H9 (cell line): ENCODE measurements around the gene ANKS1B. TPM values are rescaled to one million over a fixed set of nuclear protein-coding genes. Genes with fewer than 3 reads are reported as not detected.
A peak's percentile ranks its signal among the peaks of the same experiment; 100 is the strongest.

Source experiments
- DNase-seq: peaks from one replicate; pipeline ENCODE4 v3.0.0-alpha.2; 2017
- H2AFZ ChIP-seq: one replicate; pipeline ENCODE4 v1.6.1; 2013; ENCODE audit warnings: mild to moderate bottlenecking, low read length, control low read depth, moderate library complexity
- H2AK5ac ChIP-seq: 2 replicates; pipeline ENCODE4 v1.6.1; 2013; ENCODE audit warnings: low read length, control low read depth, mixed read lengths; ENCODE audit not compliant: insufficient read length
- H2BK120ac ChIP-seq: one replicate; pipeline ENCODE4 v1.6.1; 2013; ENCODE audit warnings: low read depth, mild to moderate bottlenecking, low read length, control low read depth, inconsistent platforms; ENCODE audit not compliant: poor library complexity, severe bottlenecking
- H2BK12ac ChIP-seq: 2 replicates; pipeline ENCODE4 v1.6.1; 2013; ENCODE audit warnings: low read length, control low read depth, mixed read lengths, low read depth; ENCODE audit not compliant: insufficient read length
- H2BK15ac ChIP-seq: 2 replicates; pipeline ENCODE4 v1.6.1; 2013; ENCODE audit warnings: low read depth, low read length, control low read depth
- H2BK20ac ChIP-seq: one replicate; pipeline ENCODE4 v1.6.1; 2013; ENCODE audit warnings: low read depth, mild to moderate bottlenecking, low read length, control low read depth, inconsistent platforms; ENCODE audit not compliant: poor library complexity, severe bottlenecking
- H2BK5ac ChIP-seq: 2 replicates; pipeline ENCODE4 v1.6.1; 2013; ENCODE audit warnings: low read length, control low read depth, mixed read lengths; ENCODE audit not compliant: insufficient read length
- H3K14ac ChIP-seq: 2 replicates; pipeline ENCODE4 v1.6.1; 2013; ENCODE audit warnings: low read length, control low read depth; ENCODE audit not compliant: insufficient read depth
- H3K18ac ChIP-seq: 2 replicates; pipeline ENCODE4 v1.6.1; 2013; ENCODE audit warnings: low read depth, mild to moderate bottlenecking, mixed read lengths, low read length, control low read depth; ENCODE audit not compliant: insufficient read length
- H3K23ac ChIP-seq: 2 replicates; pipeline ENCODE4 v1.6.1; 2013; ENCODE audit warnings: low read length, control low read depth, mixed read lengths, low read depth; ENCODE audit not compliant: insufficient read length
- H3K23me2 ChIP-seq: 2 replicates; pipeline ENCODE4 v1.6.1; 2013; ENCODE audit warnings: low read depth, mild to moderate bottlenecking, mixed read lengths, low read length, control low read depth; ENCODE audit not compliant: insufficient read length, poor library complexity, severe bottlenecking
- H3K27ac ChIP-seq: 2 replicates; pipeline ENCODE4 v1.5.1; 2013; ENCODE audit warnings: low read length, control low read depth, mixed read lengths, low read depth; ENCODE audit not compliant: insufficient read length
- H3K27me3 ChIP-seq: 2 replicates; pipeline ENCODE4 v1.6.1; 2013; ENCODE audit warnings: low read length, control low read depth, inconsistent platforms; ENCODE audit not compliant: insufficient read depth
- H3K4ac ChIP-seq: 2 replicates; pipeline ENCODE4 v1.6.1; 2013; ENCODE audit warnings: low read depth, mild to moderate bottlenecking, control low read depth, inconsistent platforms, low read length, moderate library complexity
- H3K4me1 ChIP-seq: 2 replicates; pipeline ENCODE4 v1.6.1; 2013; ENCODE audit warnings: low read length, control low read depth, inconsistent platforms; ENCODE audit not compliant: insufficient read depth
- H3K4me2 ChIP-seq: 2 replicates; pipeline ENCODE4 v1.6.1; 2013; ENCODE audit warnings: low read length, control low read depth, mixed read lengths; ENCODE audit not compliant: insufficient read length, insufficient read depth
- H3K56ac ChIP-seq: 2 replicates; pipeline ENCODE4 v1.6.1; 2013; ENCODE audit warnings: low read depth, mild to moderate bottlenecking, mixed read lengths, low read length, control low read depth; ENCODE audit not compliant: insufficient read length
- H3K79me1 ChIP-seq: 2 replicates; pipeline ENCODE4 v1.6.1; 2013; ENCODE audit warnings: low read depth, mild to moderate bottlenecking, moderate library complexity, low read length, control low read depth, inconsistent platforms; ENCODE audit not compliant: insufficient read depth, poor library complexity, severe bottlenecking
- H3K79me2 ChIP-seq: 2 replicates; pipeline ENCODE4 v1.6.1; 2013; ENCODE audit warnings: low read length, control low read depth, inconsistent platforms; ENCODE audit not compliant: insufficient read depth
- H3K9ac ChIP-seq: 2 replicates; pipeline ENCODE4 v1.6.1; 2013; ENCODE audit warnings: low read length, control low read depth, mixed read lengths; ENCODE audit not compliant: insufficient read length; ENCODE audit errors: extremely low read depth
- H3K9me3 ChIP-seq: one replicate; pipeline ENCODE4 v1.6.1; 2013; ENCODE audit warnings: low read depth, low read length, inconsistent platforms; ENCODE audit not compliant: control insufficient read depth
- H3T11ph ChIP-seq: one replicate; pipeline ENCODE4 v1.6.1; 2013; ENCODE audit warnings: mild to moderate bottlenecking, low read length, control low read depth, inconsistent platforms
- H4K20me1 ChIP-seq: one replicate; pipeline ENCODE4 v1.6.1; 2013; ENCODE audit not compliant: control insufficient read depth, insufficient read length, insufficient read depth
- H4K5ac ChIP-seq: 2 replicates; pipeline ENCODE4 v1.6.1; 2013; ENCODE audit warnings: low read depth, mild to moderate bottlenecking, mixed read lengths, low read length, control low read depth; ENCODE audit not compliant: insufficient read length
- H4K8ac ChIP-seq: replicated peaks from 2 replicates; pipeline ENCODE4 v1.6.1; 2013; ENCODE audit warnings: low read length, control low read depth, mixed read lengths, low read depth; ENCODE audit not compliant: insufficient read length
- H4K91ac ChIP-seq: 2 replicates; pipeline ENCODE4 v1.6.1; 2013; ENCODE audit warnings: low read depth, mild to moderate bottlenecking, moderate library complexity, mixed read lengths, low read length, control low read depth; ENCODE audit not compliant: insufficient read length
- H3K27ac Mint-ChIP-seq, 3 experiments: 2 replicates in 2 of 3; 3 replicates in 1 of 3; pipeline ENCODE4 v1.8.0; 2020 to 2021; ENCODE audit warnings: mixed read lengths in 3 of 3, mild to moderate bottlenecking in 1 of 3, moderate library complexity in 1 of 3
- H3K27me3 Mint-ChIP-seq: 2 replicates; pipeline ENCODE4 v1.8.0; 2021; ENCODE audit warnings: low read depth, mild to moderate bottlenecking, moderate library complexity, mixed read lengths
- H3K36me3 Mint-ChIP-seq, 3 experiments: 2 replicates in 2 of 3; 3 replicates in 1 of 3; pipeline ENCODE4 v1.8.0; 2020 to 2021; ENCODE audit warnings: low read depth in 3 of 3, mixed read lengths in 3 of 3; ENCODE audit not compliant: insufficient read depth in 1 of 3
- H3K4me1 Mint-ChIP-seq, 2 experiments: 2 replicates each; pipeline ENCODE4 v1.8.0; 2020; ENCODE audit warnings: mixed read lengths in 2 of 2
- H3K4me3 Mint-ChIP-seq, 2 experiments: 2 replicates in 1 of 2; 3 replicates in 1 of 2; pipeline ENCODE4 v1.8.0; 2020 to 2021; ENCODE audit warnings: mild to moderate bottlenecking in 2 of 2, mixed read lengths in 2 of 2, moderate library complexity in 1 of 2
- H3K9me3 Mint-ChIP-seq, 2 experiments: 2 replicates in 1 of 2; 3 replicates in 1 of 2; pipeline ENCODE4 v1.8.0; 2020; ENCODE audit warnings: mild to moderate bottlenecking in 2 of 2, mixed read lengths in 2 of 2, moderate library complexity in 1 of 2
- WGBS: extraction: QIAGEN DNeasy Blood & Tissue Kit; methylation state at CpG from one replicate; pipeline ENCODE4 v1.1.7; 2013; ENCODE audit warnings: missing lambda C conversion rate, low lambda C conversion rate, mixed read lengths; ENCODE audit not compliant: insufficient read length; ENCODE audit errors: extremely low coverage; 5-methylcytosine and 5-hydroxymethylcytosine counted together
- total RNA-seq: library from RNA; stranded (reverse); gene quantifications from 2 replicates; pipeline ENCODE4 v1.2.1, GENCODE V29; 2021
- TF ChIP-seq, protein P1 (sequence below): fragments of 200-600 bp; sonication (generic); conservative IDR thresholded peaks from 3 replicates; pipeline ENCODE4 v1.8.0; 2021; ENCODE audit warnings: antibody characterized with exemption, mild to moderate bottlenecking

Gene ANKS1B
- total RNA-seq, 1 experiment from 2014 or later, result 4.1 TPM

DNA sequence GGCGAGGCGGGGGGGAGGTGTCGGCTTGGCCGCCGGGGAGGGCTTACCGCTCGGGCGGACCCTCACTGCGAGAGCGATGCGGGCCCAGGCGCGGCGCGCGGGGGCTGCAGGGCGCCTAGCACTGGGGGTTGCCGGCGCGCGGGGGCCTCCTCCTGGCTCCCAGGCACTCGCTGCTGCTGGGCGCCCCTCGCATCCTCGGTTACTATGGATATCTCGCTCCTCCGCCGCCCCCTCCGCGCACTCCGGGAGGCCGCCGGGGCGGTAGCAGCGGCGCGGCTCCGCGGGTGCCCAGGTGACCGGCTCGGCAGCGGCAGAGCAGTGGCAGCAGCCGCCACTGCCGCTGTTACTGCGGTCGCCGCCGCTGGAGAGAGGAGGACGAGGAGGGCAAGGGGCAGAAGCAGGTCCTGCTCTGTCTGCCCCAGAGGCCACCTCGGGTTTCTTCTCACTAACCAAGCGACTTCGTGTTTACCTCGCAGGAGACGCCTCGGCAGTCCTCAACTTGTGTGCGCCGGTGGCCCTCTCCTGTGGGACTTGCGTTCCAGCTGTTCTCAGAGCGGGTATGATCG, 1089.6 kb downstream of the ANKS1B start:
- no peak overlapping the region for H2BK15ac ChIP-seq
- H3K27me3 ChIP-seq, result peaks cover 28% of the 10 kb centered on the region
- TF ChIP-seq, protein P1, sequence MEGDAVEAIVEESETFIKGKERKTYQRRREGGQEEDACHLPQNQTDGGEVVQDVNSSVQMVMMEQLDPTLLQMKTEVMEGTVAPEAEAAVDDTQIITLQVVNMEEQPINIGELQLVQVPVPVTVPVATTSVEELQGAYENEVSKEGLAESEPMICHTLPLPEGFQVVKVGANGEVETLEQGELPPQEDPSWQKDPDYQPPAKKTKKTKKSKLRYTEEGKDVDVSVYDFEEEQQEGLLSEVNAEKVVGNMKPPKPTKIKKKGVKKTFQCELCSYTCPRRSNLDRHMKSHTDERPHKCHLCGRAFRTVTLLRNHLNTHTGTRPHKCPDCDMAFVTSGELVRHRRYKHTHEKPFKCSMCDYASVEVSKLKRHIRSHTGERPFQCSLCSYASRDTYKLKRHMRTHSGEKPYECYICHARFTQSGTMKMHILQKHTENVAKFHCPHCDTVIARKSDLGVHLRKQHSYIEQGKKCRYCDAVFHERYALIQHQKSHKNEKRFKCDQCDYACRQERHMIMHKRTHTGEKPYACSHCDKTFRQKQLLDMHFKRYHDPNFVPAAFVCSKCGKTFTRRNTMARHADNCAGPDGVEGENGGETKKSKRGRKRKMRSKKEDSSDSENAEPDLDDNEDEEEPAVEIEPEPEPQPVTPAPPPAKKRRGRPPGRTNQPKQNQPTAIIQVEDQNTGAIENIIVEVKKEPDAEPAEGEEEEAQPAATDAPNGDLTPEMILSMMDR, result 0 out of 3 replicates have a peak, but pooled peaks have one; percentile 13
- H2BK5ac ChIP-seq, result no peak overlapping the region
- peak overlapping the region; percentile 73 for H3K4me2 ChIP-seq
- H3K9ac ChIP-seq, result no peak overlapping the region
- no peaks in the 10 kb centered on the region for H3K79me2 ChIP-seq
- no peaks in the 10 kb centered on the region for H4K20me1 ChIP-seq
- H3K18ac ChIP-seq, result no peak overlapping the region
- H2AK5ac ChIP-seq, result no peak overlapping the region
- no peaks in the 10 kb centered on the region for H3K9me3 ChIP-seq
- Mint-ChIP-seq H3K27me3 (peaks cover 83% of the 10 kb centered on the region), H3K4me1 (peaks cover 17 to 20% of the 10 kb centered on the region in 2 experiments), H3K36me3 (no peaks in the 10 kb centered on the region; a peak in 1 of 7 replicates), H3K27ac (no peak overlapping the region), H3K4me3 (peak overlapping the region; percentile 57 to 79), H3K9me3 (no peaks in the 10 kb centered on the region; a peak in 1 of 5 replicates)
- peak; percentile 80 for DNase-seq
- H2BK12ac ChIP-seq, result no peak overlapping the region
- no peak overlapping the region for H2AFZ ChIP-seq
- no peak overlapping the region for H3K14ac ChIP-seq
- H3K79me1 ChIP-seq, result no peaks in the 10 kb centered on the region
- peaks cover 20% of the 10 kb centered on the region for H3K23me2 ChIP-seq
- H2BK20ac ChIP-seq, result no peak overlapping the region
- H4K8ac ChIP-seq, result no peak overlapping the region
- no peak overlapping the region for H3K27ac ChIP-seq
- no peak overlapping the region for H3K4ac ChIP-seq
- H3K4me1 ChIP-seq, result no peaks in the 10 kb centered on the region; the same call in 1 of the 2 replicates
- WGBS, result no CpG with 5 or more reads among the region's 60 CpGs
- H4K5ac ChIP-seq, result no peak overlapping the region
- H3K23ac ChIP-seq, result no peak overlapping the region
- no peak overlapping the region for H4K91ac ChIP-seq
- no peak overlapping the region for H2BK120ac ChIP-seq
- H3T11ph ChIP-seq, result no peak overlapping the region
- H3K56ac ChIP-seq, result no peak overlapping the region
